HUES48 (cell line): ENCODE data around the gene TRIM29.

Source experiments
- H3K27ac ChIP-seq: one replicate; pipeline ENCODE4 v1.7.0; 2013; ENCODE audit warnings: low read depth, low read length, inconsistent platforms
- H3K27me3 ChIP-seq: 2 replicates; pipeline ENCODE4 v1.6.1; 2013; ENCODE audit warnings: mild to moderate bottlenecking, low read length; ENCODE audit not compliant: control insufficient read depth, insufficient read depth
- H3K36me3 ChIP-seq: 2 replicates; pipeline ENCODE4 v1.6.1; 2013; ENCODE audit warnings: low read length; ENCODE audit not compliant: control insufficient read depth, insufficient read depth
- H3K4me1 ChIP-seq: 2 replicates; pipeline ENCODE4 v1.6.1; 2013; ENCODE audit warnings: mild to moderate bottlenecking, low read length; ENCODE audit not compliant: control insufficient read depth, insufficient read depth
- H3K4me3 ChIP-seq: 2 replicates; pipeline ENCODE4 v1.5.1; 2013; ENCODE audit warnings: mild to moderate bottlenecking, low read depth, low read length
- H3K9ac ChIP-seq: 2 replicates; pipeline ENCODE4 v1.6.1; 2013; ENCODE audit warnings: mild to moderate bottlenecking, low read depth, low read length, moderate library complexity
- H3K9me3 ChIP-seq: 2 replicates; pipeline ENCODE4 v1.6.1; 2013; ENCODE audit warnings: low read length; ENCODE audit not compliant: control insufficient read depth, insufficient read depth

The TRIM29 gene

GRCh38 chr11:120134931-120135228 is 3.0 kb downstream of the TRIM29 start:
- Histone ChIP-seq H3K4me1 (no peaks in the 10 kb centered on the region), H3K36me3 (no peaks in the 10 kb centered on the region), H3K27ac (no peak overlapping the region), H3K4me3 (no peak overlapping the region), H3K9ac (no peak overlapping the region), H3K9me3 (no peaks in the 10 kb centered on the region), H3K27me3 (no peaks in the 10 kb centered on the region; the same call in 1 of the 2 replicates)

GRCh38 chr11:120134106-120134930 is 3.6 kb downstream of the TRIM29 start:
- Histone ChIP-seq H3K9ac (no peak overlapping the region), H3K36me3 (no peaks in the 10 kb centered on the region)

GRCh38 chr11:120133216-120134105 is 4.5 kb downstream of the TRIM29 start:
- Histone ChIP-seq H3K4me3 (no peak overlapping the region), H3K4me1 (no peaks in the 10 kb centered on the region), H3K36me3 (no peaks in the 10 kb centered on the region), H3K9me3 (no peaks in the 10 kb centered on the region), H3K27ac (no peak overlapping the region), H3K27me3 (no peaks in the 10 kb centered on the region; the same call in 1 of the 2 replicates), H3K9ac (no peak overlapping the region)

More at GRCh38 chr11:120134106-120134930, 3.6 kb downstream of the TRIM29 start:
- no peak overlapping the region for H3K4me3 ChIP-seq
- H3K27ac ChIP-seq = no peak overlapping the region
- no peaks in the 10 kb centered on the region for H3K4me1 ChIP-seq
- H3K9me3 ChIP-seq = no peaks in the 10 kb centered on the region
- H3K27me3 ChIP-seq = no peaks in the 10 kb centered on the region; the same call in 1 of the 2 replicates

GRCh38 chr11:120132645-120133185 is 5.2 kb downstream of the TRIM29 start:
- no peak overlapping the region for H3K27ac ChIP-seq
- no peaks in the 10 kb centered on the region for H3K36me3 ChIP-seq
- no peaks in the 10 kb centered on the region; the same call in none of the 2 replicates for H3K27me3 ChIP-seq
- H3K9ac ChIP-seq = no peak overlapping the region
- H3K9me3 ChIP-seq = no peaks in the 10 kb centered on the region
- H3K4me1 ChIP-seq = no peaks in the 10 kb centered on the region
- no peak overlapping the region for H3K4me3 ChIP-seq

GRCh38 chr11:120131941-120132644 is 5.8 kb downstream of the TRIM29 start:
- no peak overlapping the region for H3K27ac ChIP-seq
- no peaks in the 10 kb centered on the region; the same call in none of the 2 replicates for H3K27me3 ChIP-seq
- no peak overlapping the region for H3K4me3 ChIP-seq
- H3K36me3 ChIP-seq = no peaks in the 10 kb centered on the region
- no peaks in the 10 kb centered on the region for H3K4me1 ChIP-seq
- no peak overlapping the region for H3K9ac ChIP-seq
- no peaks in the 10 kb centered on the region for H3K9me3 ChIP-seq

GRCh38 chr11:120130991-120131760 is 6.7 kb downstream of the TRIM29 start:
- no peak overlapping the region for H3K9ac ChIP-seq
- H3K9me3 ChIP-seq = no peaks in the 10 kb centered on the region
- no peak overlapping the region for H3K27ac ChIP-seq
- H3K36me3 ChIP-seq = no peaks in the 10 kb centered on the region
- H3K4me3 ChIP-seq = no peak overlapping the region
- no peaks in the 10 kb centered on the region for H3K4me1 ChIP-seq
- no peaks in the 10 kb centered on the region; the same call in none of the 2 replicates for H3K27me3 ChIP-seq

- H3K9me3 ChIP-seq = no peaks in the 10 kb centered on the region
- no peak overlapping the region for H3K4me3 ChIP-seq
- H3K36me3 ChIP-seq = no peaks in the 10 kb centered on the region
- H3K27me3 ChIP-seq = no peaks in the 10 kb centered on the region; the same call in 1 of the 2 replicates
- no peaks in the 10 kb centered on the region for H3K4me1 ChIP-seq
- no peak overlapping the region for H3K9ac ChIP-seq
- no peak overlapping the region for H3K27ac ChIP-seq
These were observed 7.5 kb downstream of the TRIM29 start for GRCh38 chr11:120130176-120130980.

- H3K27ac ChIP-seq = no peak overlapping the region
- no peaks in the 10 kb centered on the region for H3K36me3 ChIP-seq
- no peak overlapping the region for H3K9ac ChIP-seq
- no peak overlapping the region for H3K4me3 ChIP-seq
- H3K9me3 ChIP-seq = no peaks in the 10 kb centered on the region
- H3K4me1 ChIP-seq = no peaks in the 10 kb centered on the region
- H3K27me3 ChIP-seq = no peaks in the 10 kb centered on the region; the same call in 1 of the 2 replicates
These were observed 8.3 kb downstream of the TRIM29 start for GRCh38 chr11:120129570-120129969.

- Histone ChIP-seq H3K27ac (no peak overlapping the region), H3K4me1 (no peaks in the 10 kb centered on the region), H3K27me3 (no peaks in the 10 kb centered on the region; the same call in 1 of the 2 replicates), H3K9me3 (no peaks in the 10 kb centered on the region), H3K9ac (no peak overlapping the region), H3K36me3 (no peaks in the 10 kb centered on the region), H3K4me3 (no peak overlapping the region)
These were observed 9.4 kb downstream of the TRIM29 start for GRCh38 chr11:120128392-120129119.
